Stimulated activated CD8-positive, alpha-beta memory T cell treated with anti-CD3 and anti-CD28 coated beads, Interleukin-4, amount 100 ng/mL, for 24 hours (primary cell): ENCODE results near the gene DNAH3.
"Not testable (repeated sequence)": the region's sequence is repeated elsewhere in the genome, so short reads cannot be mapped to it uniquely, and the experiment has no call there.

Source experiments
- DNase-seq: peaks from one replicate; pipeline ENCODE4 v3.0.0-alpha.2; 2020; ENCODE audit warnings: low read depth

DNAH3 gene

GRCh38 chr16:21167360-21167759, 16.7 kb upstream of the DNAH3 start:
- DNase-seq = no peak

- no peak for DNase-seq
These were observed 15.9 kb upstream of the DNAH3 start for GRCh38 chr16:21166561-21166961.

DNA sequence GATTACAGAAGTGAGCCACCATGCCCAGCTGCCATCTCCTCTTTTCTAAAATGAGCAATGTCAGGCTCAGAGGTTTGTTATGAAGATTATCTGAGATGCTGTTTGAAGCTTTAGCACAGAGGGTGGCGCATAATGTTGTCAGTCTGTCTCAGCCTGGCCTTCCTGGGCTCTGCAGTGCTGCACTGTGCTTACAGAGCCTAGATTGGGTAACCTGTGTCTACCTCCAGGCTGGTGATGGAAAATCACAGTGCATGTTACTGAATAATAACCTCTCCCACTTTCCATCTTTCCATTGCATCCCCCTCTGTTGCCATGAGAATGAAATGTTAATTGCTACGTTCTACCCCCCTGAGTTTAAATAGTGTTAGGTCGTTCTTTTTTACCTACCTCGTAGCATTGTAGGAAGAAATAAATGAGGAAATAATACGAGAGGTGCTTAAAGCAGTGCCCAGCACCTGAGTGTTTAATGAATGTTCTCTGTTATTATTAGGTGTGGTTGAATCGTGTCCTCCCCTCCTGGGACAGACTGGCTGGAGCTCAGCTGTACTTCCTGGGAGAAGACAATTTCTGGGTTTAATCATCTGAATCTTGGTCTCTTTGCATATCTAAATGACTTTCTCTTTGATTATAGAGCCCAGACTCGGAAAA, 14.0 kb upstream of the DNAH3 start:
- DNase-seq = no peak

DNA sequence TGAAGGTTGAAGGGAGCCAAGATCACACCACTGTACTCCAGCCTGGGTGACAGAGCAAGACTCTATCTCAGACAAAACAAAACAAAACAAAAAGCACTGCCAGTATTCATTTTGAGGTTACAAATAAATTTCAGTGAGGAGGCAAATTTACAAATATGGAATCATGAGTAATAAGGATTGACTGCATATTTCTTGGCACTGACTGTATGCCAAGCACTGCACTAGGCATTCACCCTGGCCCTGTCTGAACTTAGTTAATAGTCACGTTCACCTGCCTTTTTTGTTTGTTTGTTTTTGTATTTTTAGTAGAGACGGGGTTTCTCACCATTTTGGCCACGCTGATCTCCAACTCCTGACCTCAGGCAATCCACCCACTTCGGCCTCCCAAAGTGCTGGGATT, 12.9 kb upstream of the DNAH3 start:
- DNase-seq = no peak

DNA sequence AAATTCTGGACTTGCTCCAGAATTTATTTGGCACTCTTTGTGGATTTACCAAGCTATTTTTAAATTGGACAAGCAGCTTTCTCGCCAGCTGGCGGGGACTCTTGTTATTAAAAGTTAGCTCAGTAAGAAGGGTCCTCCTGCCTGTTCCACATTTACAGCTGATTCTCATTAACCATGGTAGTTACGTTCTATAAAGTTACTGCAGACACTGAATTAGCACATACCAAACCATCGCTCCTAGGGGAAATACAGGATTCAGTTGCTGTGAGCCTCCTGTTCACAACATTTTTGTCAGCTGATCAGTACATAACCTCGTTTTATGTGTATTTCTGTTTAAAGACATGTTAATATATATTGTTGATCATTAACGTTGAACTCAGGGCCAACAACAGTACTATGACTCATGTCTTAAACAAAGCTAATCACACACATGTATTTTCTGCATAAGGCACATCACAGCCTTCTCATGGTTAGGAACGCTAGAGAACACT, 12.1 kb upstream of the DNAH3 start:
- no peak for DNase-seq

DNA sequence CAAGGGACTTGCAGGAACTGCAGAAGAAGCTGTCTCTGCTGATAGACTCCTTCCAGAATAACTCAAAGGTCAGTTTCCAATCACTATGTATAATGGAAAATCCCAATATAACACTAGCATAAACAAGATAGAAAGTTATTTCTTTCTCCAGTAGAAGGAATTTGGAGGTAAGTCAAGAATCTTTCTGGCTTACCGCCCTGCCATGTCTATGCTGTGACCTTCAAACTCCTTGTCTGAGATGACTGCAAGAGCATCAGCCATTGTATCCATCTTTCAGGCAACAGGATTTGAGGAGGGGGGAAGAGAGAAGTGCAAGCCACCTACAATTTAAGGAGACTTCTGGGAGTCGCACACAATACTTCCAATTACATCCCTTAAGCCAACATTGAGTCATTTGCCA, 10.6 kb upstream of the DNAH3 start:
- no peak for DNase-seq

GRCh38 chr16:21160276-21160675, 9.6 kb upstream of the DNAH3 start:
- DNase-seq = no peak

GRCh38 chr16:21159281-21159951, 8.8 kb upstream of the DNAH3 start:
- DNase-seq = no peak

- peak; percentile 72 for DNase-seq
These were observed 7.8 kb upstream of the DNAH3 start, which contains the start of gene LDAF1 for GRCh38 chr16:21158208-21159110. TSS of gene LDAF1 (plus strand) at chr16:21158674. CDS start at chr16:21161183, 2,509 bp downstream.

- no peak for DNase-seq
These were observed 7.0 kb upstream of the DNAH3 start for GRCh38 chr16:21157632-21158031.

GRCh38 chr16:21156767-21157467, 6.3 kb upstream of the DNAH3 start:
- DNase-seq = no peak

GRCh38 chr16:21156011-21156410, 5.4 kb upstream of the DNAH3 start:
- DNase-seq = not testable (repeated sequence)

GRCh38 chr16:21153124-21153729, 2.6 kb upstream of the DNAH3 start:
- DNase-seq = not testable (repeated sequence)

- not testable (repeated sequence) for DNase-seq
These were observed 1.7 kb upstream of the DNAH3 start for GRCh38 chr16:21152160-21153030.

- no peak for DNase-seq
These were observed 4.9 kb downstream of the DNAH3 start for GRCh38 chr16:21145738-21146137.

GRCh38 chr16:21134053-21134452, 16.6 kb downstream of the DNAH3 start:
- DNase-seq = no peak

DNA sequence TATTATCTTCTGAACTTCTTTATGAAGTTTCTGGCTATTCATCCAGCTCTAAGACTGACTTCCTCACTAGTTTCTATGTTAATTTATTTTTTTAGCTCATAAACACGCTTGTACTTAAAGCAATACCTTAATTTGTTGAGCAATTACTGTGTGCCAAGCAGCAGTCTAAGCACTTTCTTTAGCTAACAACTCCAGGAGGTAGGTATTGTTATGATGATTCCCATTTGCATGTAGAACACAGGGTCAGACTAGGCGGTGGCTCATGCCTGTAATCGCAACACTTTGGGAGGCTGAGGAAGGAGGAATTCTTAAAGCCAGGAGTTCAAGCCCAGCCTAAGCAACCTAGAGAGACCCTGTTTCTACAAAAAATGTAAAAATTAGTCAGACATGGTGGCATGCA, 19.8 kb downstream of the DNAH3 start:
- no peak for DNase-seq

DNA sequence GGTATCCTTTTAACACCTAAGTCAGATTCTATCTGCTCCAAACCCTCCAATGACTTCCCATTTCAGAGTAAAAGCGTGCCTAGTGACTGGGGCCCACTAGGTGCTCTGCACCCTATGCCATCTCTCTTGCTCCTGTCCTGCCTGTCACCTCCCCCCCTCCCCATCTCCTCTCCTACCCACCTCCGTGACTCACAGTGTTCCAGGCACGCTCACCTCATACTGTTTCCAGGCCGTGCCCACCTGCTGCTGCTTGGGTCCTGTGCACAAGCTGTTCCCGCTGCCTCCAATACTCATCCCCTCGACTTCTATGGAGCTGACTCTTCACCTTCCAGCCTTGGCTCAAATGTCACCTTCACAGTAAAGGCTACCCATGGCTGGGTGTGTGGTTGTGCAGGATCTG, 21.7 kb downstream of the DNAH3 start:
- no peak for DNase-seq

DNA sequence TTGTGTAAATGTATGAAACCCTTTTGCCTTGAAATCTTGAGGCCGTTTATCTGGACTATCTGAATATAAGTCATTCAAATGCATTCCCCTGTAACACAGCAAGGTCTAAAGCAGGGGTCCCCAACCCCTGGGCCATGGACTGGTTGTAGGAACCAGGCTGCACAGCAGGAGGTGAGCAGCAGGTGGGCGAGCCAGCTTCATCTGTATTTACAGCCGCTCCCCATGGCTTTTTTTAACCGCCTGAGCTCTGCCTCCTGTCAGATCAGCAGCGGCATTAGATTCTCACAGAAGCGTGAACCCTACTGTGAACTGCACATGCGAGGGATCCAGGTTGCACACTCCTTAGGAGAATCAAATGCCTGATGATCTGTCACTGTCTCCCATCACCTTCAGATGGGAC, 24.1 kb downstream of the DNAH3 start:
- no peak for DNase-seq

- DNase-seq = no peak
These were observed 25.5 kb downstream of the DNAH3 start for GRCh38 chr16:21125191-21125590.
